Heart left ventricle (tissue), 13 donors: ENCODE data around the gene TUBA8.
"Not testable (repeated sequence)": the region's sequence is repeated elsewhere in the genome, so short reads cannot be mapped to it uniquely, and the experiment has no call there.

Source experiments
- POLR2A ChIP-seq, 2 donors: fragments of 450-650 bp; IDR thresholded peaks; one replicate each; pipeline ENCODE4 v1.6.1; 2017; ENCODE audit warnings: antibody characterized with exemption in 2 of 2, mild to moderate bottlenecking in 2 of 2, moderate library complexity in 2 of 2
- TF ChIP-seq, protein P1 (sequence below), 12 donors: fragments of 200-600 bp; sonication (generic) in 4 of 12; IDR thresholded peaks; one replicate each; pipeline versions ENCODE4 v1.5.0 to v1.8.0; 2018 to 2022; ENCODE audit warnings: antibody characterized with exemption in 12 of 12, mild to moderate bottlenecking in 5 of 12
- donor health status: ischemic (EF 13 %, LVEDD 7.1; RV severe dilation, severe dysfunction).
- donor health status: DM: no; HTN: yes; CAD: no.
- donor health status: DM: no; HTN: no; CAD: no.
- donor health status: ischemic (EF 25% LVEDD 6.9; RV normal size, moderate dysfunction).
- donor health status: ischemic (EF 25% LVEDD 5.7; RV mildly dilated, moderate dysfunction).
- donor health status: ischemic (EF 35%, LVEDD 5.7; RV mildly dilated, moderate dysfunction).
- donor health status: nonischemic (EF 11% LVEDD 7.7; RV severe dilation, severe dysfunction).
- donor health status: DM: yes; HTN: yes; CAD: no.
- donor health status: PGD.
- donor health status: ischemic (EF 29% LVEDD 5.4; RV normal size, mild dysfunction).
- donor health status: nonischemic (EF 23%, LVEDD 6.1; RV moderate dilation, normal function).

DNA sequence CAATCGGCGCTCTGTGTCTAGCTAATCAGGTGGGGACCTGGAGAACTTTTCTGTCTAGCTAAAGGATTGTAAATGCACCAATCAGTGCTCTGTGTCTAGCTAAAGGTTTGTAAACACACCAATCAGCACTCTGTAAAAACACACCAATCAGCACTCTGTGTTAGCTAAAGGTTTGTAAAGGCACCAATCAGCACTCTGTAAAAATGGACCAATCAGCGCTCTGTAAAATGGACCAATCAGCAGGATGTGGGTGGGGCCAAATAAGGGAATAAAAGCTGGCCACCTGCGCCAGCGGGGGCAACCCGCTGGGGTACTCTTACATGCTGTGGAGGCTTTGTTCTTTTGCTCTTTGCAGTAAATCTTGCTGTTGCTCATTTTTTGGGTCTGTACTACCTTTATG, 30.4 kb downstream of the TUBA8 start:
- TF ChIP-seq POLR2A (IDR thresholded peaks at IDR 0.05): not testable (repeated sequence)
- TF ChIP-seq, protein P1, sequence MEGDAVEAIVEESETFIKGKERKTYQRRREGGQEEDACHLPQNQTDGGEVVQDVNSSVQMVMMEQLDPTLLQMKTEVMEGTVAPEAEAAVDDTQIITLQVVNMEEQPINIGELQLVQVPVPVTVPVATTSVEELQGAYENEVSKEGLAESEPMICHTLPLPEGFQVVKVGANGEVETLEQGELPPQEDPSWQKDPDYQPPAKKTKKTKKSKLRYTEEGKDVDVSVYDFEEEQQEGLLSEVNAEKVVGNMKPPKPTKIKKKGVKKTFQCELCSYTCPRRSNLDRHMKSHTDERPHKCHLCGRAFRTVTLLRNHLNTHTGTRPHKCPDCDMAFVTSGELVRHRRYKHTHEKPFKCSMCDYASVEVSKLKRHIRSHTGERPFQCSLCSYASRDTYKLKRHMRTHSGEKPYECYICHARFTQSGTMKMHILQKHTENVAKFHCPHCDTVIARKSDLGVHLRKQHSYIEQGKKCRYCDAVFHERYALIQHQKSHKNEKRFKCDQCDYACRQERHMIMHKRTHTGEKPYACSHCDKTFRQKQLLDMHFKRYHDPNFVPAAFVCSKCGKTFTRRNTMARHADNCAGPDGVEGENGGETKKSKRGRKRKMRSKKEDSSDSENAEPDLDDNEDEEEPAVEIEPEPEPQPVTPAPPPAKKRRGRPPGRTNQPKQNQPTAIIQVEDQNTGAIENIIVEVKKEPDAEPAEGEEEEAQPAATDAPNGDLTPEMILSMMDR (IDR thresholded peaks at IDR 0.05): not testable (repeated sequence)
